GM12878 (cell line): Measurements from ENCODE around the gene GGA2. TPM values are rescaled to one million over a fixed set of nuclear protein-coding genes. Genes with fewer than 3 reads are reported as not detected.

Experiments used
- ATAC-seq: fragments of 200-7000 bp; cut with Tn5 transposase; 3 replicates; pipeline ENCODE4 v1.9.1; 2020; ENCODE audit warnings: mild to moderate bottlenecking, moderate library complexity
- BruUV-seq: library from RNA; stranded (reverse); fragments of 400-500 nt; replicated peaks from 2 replicates; lab custom pipeline; 2021; lab: Mats Ljungman, UMichigan
- CTCF ChIA-PET: fragments of 300-600 bp; sonication (Branson Sonifier 250); formaldehyde crosslinking; extraction: SDS; loops from one replicate; lab custom pipeline; 2021; ENCODE audit warnings: inconsistent platforms; lab: Yijun Ruan, JAX
- POLR2A ChIA-PET: fragments of 350-600 bp; formaldehyde crosslinking; extraction: SDS; loops from one replicate; lab custom pipeline; 2021; ENCODE audit warnings: inconsistent platforms; lab: Charles Lee
- RAD21 ChIA-PET: fragments of 300-600 bp; sonication (Branson Sonifier 250); formaldehyde crosslinking; loops from one replicate; lab custom pipeline; 2023; ENCODE audit warnings: antibody characterized with exemption; ENCODE audit not compliant: unreplicated experiment; lab: Charles Lee
- SMC1A ChIA-PET: fragments of 300-600 bp; sonication (Branson Sonifier 250); formaldehyde crosslinking; loops from one replicate; lab custom pipeline; 2023; ENCODE audit not compliant: unreplicated experiment, uncharacterized antibody; lab: Charles Lee
- DNase-seq: peaks from one replicate; pipeline ENCODE4 v3.0.0-alpha.2; 2011; ENCODE audit warnings: low read depth, low spot score
- FAIRE-seq: peaks from 3 replicates; lab custom pipeline; 2011; peaks lifted over from hg19 to GRCh38; lab: Jason Lieb, UNC
- H2AFZ ChIP-seq: 2 replicates; pipeline ENCODE4 v1.6.0; 2011; ENCODE audit warnings: low read depth, low read length, control low read depth; ENCODE audit not compliant: control insufficient read depth
- H3K27ac ChIP-seq: 2 replicates; pipeline ENCODE4 v1.5.1; 2011; ENCODE audit warnings: control low read depth; ENCODE audit not compliant: control insufficient read depth, insufficient read depth
- H3K27me3 ChIP-seq, 2 experiments: replicated peaks in 1 of 2; 2 replicates each; pipeline versions ENCODE4 v1.6.0 to v1.6.1; 2011; ENCODE audit warnings: low read length in 1 of 2; ENCODE audit not compliant: control insufficient read depth in 2 of 2, insufficient read depth in 2 of 2
- H3K36me3 ChIP-seq, 2 experiments: 2 replicates each; pipeline ENCODE4 v1.5.1; 2011; ENCODE audit warnings: low read length in 1 of 2; ENCODE audit not compliant: control insufficient read depth in 2 of 2, insufficient read depth in 2 of 2
- H3K4me1 ChIP-seq: 2 replicates; pipeline ENCODE4 v1.6.1; 2011; ENCODE audit warnings: mild to moderate bottlenecking, low read length, moderate library complexity, mixed read lengths; ENCODE audit not compliant: control insufficient read depth, insufficient read depth
- H3K4me2 ChIP-seq: 2 replicates; pipeline ENCODE4 v1.6.0; 2011; ENCODE audit warnings: control low read depth; ENCODE audit not compliant: control insufficient read depth, insufficient read depth
- H3K4me3 ChIP-seq: fragments of 200-600 bp; sonication (generic); 2 replicates; pipeline ENCODE4 v1.5.1; 2016
- H3K79me2 ChIP-seq: 2 replicates; pipeline ENCODE4 v1.6.0; 2011; ENCODE audit warnings: low read length; ENCODE audit not compliant: control insufficient read depth, insufficient read depth
- H3K9ac ChIP-seq: 2 replicates; pipeline ENCODE4 v1.8.0; 2011; ENCODE audit warnings: low read length, control low read depth, mixed read lengths; ENCODE audit not compliant: control insufficient read depth, insufficient read depth
- H3K9me3 ChIP-seq: replicated peaks from 3 replicates; pipeline ENCODE4 v1.5.1; 2011; ENCODE audit warnings: mild to moderate bottlenecking, low read length; ENCODE audit not compliant: control insufficient read depth, insufficient read depth
- H4K20me1 ChIP-seq: 2 replicates; pipeline ENCODE4 v1.6.0; 2011; ENCODE audit not compliant: control insufficient read depth, insufficient read depth
- ATF7 ChIP-seq: fragments of 450-650 bp; IDR thresholded peaks from 2 replicates; pipeline ENCODE4 v1.6.1; 2016; ENCODE audit warnings: low read depth, mild to moderate bottlenecking
- BRCA1 ChIP-seq: IDR thresholded peaks from 2 replicates; pipeline ENCODE4 v1.6.1; 2011; ENCODE audit warnings: low read depth, low read length, improper control_type of control experiment
- MEF2A ChIP-seq: IDR thresholded peaks from 2 replicates; pipeline ENCODE4 v1.6.1; 2011; ENCODE audit warnings: low read depth, mild to moderate bottlenecking, low read length, moderate library complexity; ENCODE audit not compliant: insufficient read depth
- MTA2 ChIP-seq: fragments of 450-650 bp; IDR thresholded peaks from 2 replicates; pipeline ENCODE4 v1.6.1; 2016; ENCODE audit warnings: low read depth, mild to moderate bottlenecking, moderate library complexity
- SMAD1 ChIP-seq: fragments of 450-650 bp; IDR thresholded peaks from 2 replicates; pipeline ENCODE4 v1.6.1; 2018; ENCODE audit warnings: mild to moderate bottlenecking, low read depth; ENCODE audit not compliant: partially characterized antibody
- STAT1 ChIP-seq: fragments of 450-650 bp; conservative IDR thresholded peaks from 2 replicates; pipeline ENCODE4 v1.6.1; 2014; ENCODE audit warnings: antibody characterized with exemption, mild to moderate bottlenecking
- YBX1 ChIP-seq: fragments of 450-650 bp; IDR thresholded peaks from 2 replicates; pipeline ENCODE4 v1.6.1; 2016; ENCODE audit warnings: antibody characterized with exemption
- WGBS: methylation state at CpG from one replicate; pipeline ENCODE4 v1.1.6; 2016; ENCODE audit warnings: low lambda C conversion rate; ENCODE audit not compliant: insufficient replicate concordance, insufficient coverage; ENCODE audit errors: missing lambda C conversion rate; 5-methylcytosine and 5-hydroxymethylcytosine counted together
- in situ Hi-C: fragments of 300-500 bp; cut with MboI; formaldehyde crosslinking; loops from 9 replicates; pipeline ENCODE4 v1.14.3; 2018; ENCODE audit warnings: mixed read lengths
- intact Hi-C: fragments of 100-400 bp; cut with micrococcal nuclease; formaldehyde crosslinking; loops from one replicate; pipeline ENCODE4 v1.14.2; 2022; ENCODE audit not compliant: unreplicated experiment
- polyA plus RNA-seq, 11 experiments: library from polyadenylated mRNA; depleted of rRNA in 4 of 11; unstranded in 6 of 11; stranded (reverse) in 5 of 11; fragments of >200 nt; fragmentation: Nextera tagmentation in 4 of 11; fragmentation: Illumina TruSeq in 1 of 11; extraction: Ambion mirVana in 4 of 11; extraction: Trizol in 1 of 11; gene quantifications; 1 replicate in 1 of 11; 2 replicates in 10 of 11; pipeline versions ENCODE4 v1.2.1 to v1.2.3, GENCODE V29; 2011 to 2016; ENCODE audit warnings: inconsistent platforms in 2 of 11, missing spikeins in 2 of 11, low read depth in 1 of 11
- total RNA-seq, 4 experiments: library from RNA; depleted of rRNA in 3 of 4; stranded (reverse); fragments of >200 nt in 3 of 4; fragmentation: Illumina TruSeq in 1 of 4; extraction: Trizol in 1 of 4; gene quantifications; 2 replicates each; pipeline versions ENCODE4 v1.2.1 to v1.2.3, GENCODE V29; 2013 to 2021
- TF ChIP-seq, protein P1 (sequence below): fragments of 450-650 bp; formaldehyde crosslinking; IDR thresholded peaks from 2 replicates; pipeline ENCODE4 v1.4.0; 2022; ENCODE audit warnings: mild to moderate bottlenecking, moderate library complexity
- TF ChIP-seq, protein P2 (sequence below): IDR thresholded peaks from 2 replicates; pipeline ENCODE4 v1.6.1; 2011; ENCODE audit warnings: borderline replicate concordance, low read depth, mild to moderate bottlenecking, moderate library complexity, low read length; ENCODE audit not compliant: insufficient read depth, poor library complexity, severe bottlenecking

The GGA2 gene
- total and polyA plus RNA-seq, 10 of the 15 experiments (the other 5 are each of a cell fraction or from before 2014, with no cell fraction given) = 14.1 to 153 (median 86.6) TPM

- POLR2A ChIA-PET = no interaction called here
- in situ Hi-C loops = loop anchor here (5.0 kb wide), 1 partner anchor 255 kb away; no protein-coding TSS in a partner anchor
- SMC1A ChIA-PET = interaction anchor here (0.6 to 6.7 kb wide), 9 partner anchors 17 to 418 kb away, joined by 3 to 189 read pairs (median 33); partner anchors contain the start of genes SCNN1B and SCNN1G
- 97% methylated on average over 10 of the region's 10 CpGs for WGBS
- H3K9ac ChIP-seq = no peak overlapping the region
- no TSS peak for BruUV-seq
- H2AFZ ChIP-seq = no peak overlapping the region
- no peak overlapping the region for H3K4me2 ChIP-seq
- peaks cover 2 to 12% of the 10 kb centered on the region in 2 experiments for H3K36me3 ChIP-seq
- H3K27me3 ChIP-seq = no peaks in the 10 kb centered on the region
- CTCF ChIA-PET = interaction anchor here (0.6 to 10.5 kb wide), 11 partner anchors 41 to 434 kb away, joined by 3 to 470 read pairs (median 9); partner anchors contain the start of genes SCNN1B and SCNN1G
- FAIRE-seq (no peak), ATAC-seq (no peak), DNase-seq (no peak)
- intact Hi-C loops = loop anchor here (10.0 kb wide), 1 partner anchor 98 kb away; no protein-coding TSS in a partner anchor
- no peak for TF ChIP-seq MTA2
- H3K4me3 ChIP-seq = no peak overlapping the region
- H3K4me1 ChIP-seq = no peaks in the 10 kb centered on the region
- no peak overlapping the region for H3K27ac ChIP-seq
- RAD21 ChIA-PET = interaction anchor here (1.2 to 6.6 kb wide), 6 partner anchors 96 to 256 kb away, joined by 3 to 159 read pairs (median 6); partner anchors contain the start of genes SCNN1B and SCNN1G
- no peaks in the 10 kb centered on the region for H4K20me1 ChIP-seq
- H3K9me3 ChIP-seq = no peaks in the 10 kb centered on the region
- H3K79me2 ChIP-seq = no peaks in the 10 kb centered on the region
Observed at GRCh38 chr16:23432176-23433128, 77.8 kb downstream of the GGA2 start.

DNA sequence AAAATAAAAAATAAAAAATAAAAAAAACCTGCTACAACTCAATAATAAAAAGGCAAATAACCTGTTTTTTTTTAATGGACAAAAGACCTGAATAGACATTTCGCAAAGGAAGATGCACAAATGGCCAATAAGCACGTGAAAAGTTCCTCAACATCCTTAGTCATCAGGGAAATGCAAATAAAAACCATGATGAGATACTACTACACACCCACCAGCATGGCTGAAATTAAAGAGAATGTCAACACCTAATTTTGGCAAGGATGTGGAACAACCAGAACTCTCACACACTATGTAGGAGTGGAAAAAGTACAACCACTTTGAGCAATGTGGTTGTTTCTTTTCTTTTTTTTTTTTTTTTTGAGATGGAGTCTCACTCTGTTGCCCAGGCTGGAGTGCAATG lies 81.9 kb downstream of the GGA2 start:
- CTCF ChIA-PET = no interaction called here
- Histone ChIP-seq H3K4me1 (no peaks in the 10 kb centered on the region), H3K9me3 (no peaks in the 10 kb centered on the region), H3K4me2 (no peak overlapping the region), H3K27me3 (no peaks in the 10 kb centered on the region), H4K20me1 (no peaks in the 10 kb centered on the region), H3K36me3 (peaks cover 3 to 7% of the 10 kb centered on the region in 2 experiments), H3K27ac (no peak overlapping the region), H3K9ac (no peak overlapping the region), H2AFZ (no peak overlapping the region), H3K79me2 (no peaks in the 10 kb centered on the region), H3K4me3 (no peak overlapping the region)
- TF ChIP-seq, protein P1, sequence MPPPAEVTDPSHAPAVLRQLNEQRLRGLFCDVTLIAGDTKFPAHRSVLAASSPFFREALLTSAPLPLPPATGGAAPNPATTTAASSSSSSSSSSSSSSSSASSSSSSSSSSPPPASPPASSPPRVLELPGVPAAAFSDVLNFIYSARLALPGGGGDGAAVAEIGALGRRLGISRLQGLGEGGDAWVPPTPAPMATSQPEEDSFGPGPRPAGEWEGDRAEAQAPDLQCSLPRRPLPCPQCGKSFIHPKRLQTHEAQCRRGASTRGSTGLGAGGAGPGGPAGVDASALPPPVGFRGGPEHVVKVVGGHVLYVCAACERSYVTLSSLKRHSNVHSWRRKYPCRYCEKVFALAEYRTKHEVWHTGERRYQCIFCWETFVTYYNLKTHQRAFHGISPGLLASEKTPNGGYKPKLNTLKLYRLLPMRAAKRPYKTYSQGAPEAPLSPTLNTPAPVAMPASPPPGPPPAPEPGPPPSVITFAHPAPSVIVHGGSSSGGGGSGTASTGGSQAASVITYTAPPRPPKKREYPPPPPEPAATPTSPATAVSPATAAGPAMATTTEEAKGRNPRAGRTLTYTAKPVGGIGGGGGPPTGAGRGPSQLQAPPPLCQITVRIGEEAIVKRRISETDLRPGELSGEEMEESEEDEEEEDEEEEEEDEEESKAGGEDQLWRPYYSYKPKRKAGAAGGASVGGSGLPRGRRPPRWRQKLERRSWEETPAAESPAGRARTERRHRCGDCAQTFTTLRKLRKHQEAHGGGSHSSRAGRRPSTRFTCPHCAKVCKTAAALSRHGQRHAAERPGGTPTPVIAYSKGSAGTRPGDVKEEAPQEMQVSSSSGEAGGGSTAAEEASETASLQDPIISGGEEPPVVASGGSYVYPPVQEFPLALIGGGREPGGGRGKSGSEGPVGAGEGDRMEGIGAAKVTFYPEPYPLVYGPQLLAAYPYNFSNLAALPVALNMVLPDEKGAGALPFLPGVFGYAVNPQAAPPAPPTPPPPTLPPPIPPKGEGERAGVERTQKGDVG (CRISPR knock-in tag) = no peak
- TF ChIP-seq, protein P2, sequence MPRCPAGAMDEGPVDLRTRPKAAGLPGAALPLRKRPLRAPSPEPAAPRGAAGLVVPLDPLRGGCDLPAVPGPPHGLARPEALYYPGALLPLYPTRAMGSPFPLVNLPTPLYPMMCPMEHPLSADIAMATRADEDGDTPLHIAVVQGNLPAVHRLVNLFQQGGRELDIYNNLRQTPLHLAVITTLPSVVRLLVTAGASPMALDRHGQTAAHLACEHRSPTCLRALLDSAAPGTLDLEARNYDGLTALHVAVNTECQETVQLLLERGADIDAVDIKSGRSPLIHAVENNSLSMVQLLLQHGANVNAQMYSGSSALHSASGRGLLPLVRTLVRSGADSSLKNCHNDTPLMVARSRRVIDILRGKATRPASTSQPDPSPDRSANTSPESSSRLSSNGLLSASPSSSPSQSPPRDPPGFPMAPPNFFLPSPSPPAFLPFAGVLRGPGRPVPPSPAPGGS = no peak
- TF ChIP-seq MEF2A = no peak
- TF ChIP-seq STAT1 = no peak
- no peak for TF ChIP-seq SMAD1
- TF ChIP-seq YBX1 = no peak
- TF ChIP-seq ATF7 = no peak
- TF ChIP-seq BRCA1 = no peak
- BruUV-seq = no TSS peak
- DNase-seq (no peak), FAIRE-seq (no peak), ATAC-seq (no peak)
- SMC1A ChIA-PET = interaction anchor here (0.9 kb wide), 1 partner anchor 244 kb away, joined by 3 read pairs; no protein-coding TSS in a partner anchor
- in situ Hi-C loops (no loop called here), intact Hi-C loops (no loop called here)
- RAD21 ChIA-PET = no interaction called here
- POLR2A ChIA-PET = no interaction called here
- 50% methylated on average over 2 of the region's 2 CpGs for WGBS
